Germinal center (tissue), 1 donor: ENCODE measurements around the gene BUB1B.

Experiments used
- DNase-seq: peaks from one replicate; pipeline ENCODE4 v3.0.0; 2012; ENCODE audit warnings: mixed read lengths, low spot score

Gene BUB1B

GRCh38 chr15:40239693-40240618 lies 79.1 kb downstream of the BUB1B start:
- DNase-seq, result no peak

- DNase-seq, result no peak
Observed at GRCh38 chr15:40240619-40241221, 79.9 kb downstream of the BUB1B start.

GRCh38 chr15:40241269-40242212 lies 80.7 kb downstream of the BUB1B start:
- no peak for DNase-seq

GRCh38 chr15:40242213-40242599 lies 81.3 kb downstream of the BUB1B start:
- no peak for DNase-seq

- no peak for DNase-seq
Observed at GRCh38 chr15:40242601-40243000, 81.7 kb downstream of the BUB1B start.

- DNase-seq, result no peak
Observed at GRCh38 chr15:40243126-40243810, 82.4 kb downstream of the BUB1B start.

- DNase-seq, result no peak
Observed at GRCh38 chr15:40244961-40245523, 84.2 kb downstream of the BUB1B start.

- DNase-seq, result no peak
Observed at GRCh38 chr15:40245666-40246450, 85.0 kb downstream of the BUB1B start.

GRCh38 chr15:40246496-40247280 lies 85.8 kb downstream of the BUB1B start:
- no peak for DNase-seq

- no peak for DNase-seq
Observed at GRCh38 chr15:40247406-40247971, 86.6 kb downstream of the BUB1B start.

- no peak for DNase-seq
Observed at GRCh38 chr15:40248006-40248783, 87.3 kb downstream of the BUB1B start.

GRCh38 chr15:40249477-40250303 lies 88.8 kb downstream of the BUB1B start:
- DNase-seq, result no peak

GRCh38 chr15:40250304-40250656 lies 89.4 kb downstream of the BUB1B start:
- no peak for DNase-seq

- no peak for DNase-seq
Observed at GRCh38 chr15:40250771-40251483, 90.1 kb downstream of the BUB1B start.

GRCh38 chr15:40251486-40252140 lies 90.7 kb downstream of the BUB1B start:
- no peak for DNase-seq

- DNase-seq, result no peak
Observed at GRCh38 chr15:40252141-40252437, 91.2 kb downstream of the BUB1B start.
